Kidney epithelial cell (primary cell): ENCODE results near the gene PYROXD2. TPM values are rescaled to one million over a fixed set of nuclear protein-coding genes. Genes with fewer than 3 reads are reported as not detected.

ENCODE experiments used
- DNase-seq: peaks from one replicate; pipeline ENCODE4 v3.0.0-alpha.2; 2010; ENCODE audit warnings: low read depth
- H3K27me3 ChIP-seq: 2 replicates; pipeline ENCODE4 v1.6.0; 2011; ENCODE audit warnings: low read length; ENCODE audit not compliant: control insufficient read depth, insufficient read depth
- H3K36me3 ChIP-seq: 2 replicates; pipeline ENCODE4 v1.5.1; 2011; ENCODE audit warnings: low read length; ENCODE audit not compliant: control insufficient read depth, insufficient read depth
- H3K4me3 ChIP-seq: 2 replicates; pipeline ENCODE4 v1.5.1; 2011; ENCODE audit warnings: low read depth, mild to moderate bottlenecking, control low read depth, low read length
- CTCF ChIP-seq: IDR thresholded peaks from 2 replicates; pipeline ENCODE4 v1.5.1; 2011; ENCODE audit warnings: mild to moderate bottlenecking, moderate library complexity, low read length, control low read depth, inconsistent platforms; ENCODE audit not compliant: insufficient read depth, poor library complexity, severe bottlenecking
- total RNA-seq: library from RNA; depleted of rRNA; stranded (reverse); fragments of >200 nt; gene quantifications from 2 replicates; pipeline ENCODE4 v1.2.3, GENCODE V29; 2015

The PYROXD2 gene
- total RNA-seq, 1 donor from 2014 or later, result 5.8 TPM

- H3K27me3 ChIP-seq, result no peaks in the 10 kb centered on the region
- no peak for DNase-seq
- H3K36me3 ChIP-seq, result peaks cover 8% of the 10 kb centered on the region
- H3K4me3 ChIP-seq, result no peak overlapping the region
- TF ChIP-seq CTCF, result no peak
These were observed 18.4 kb upstream of the PYROXD2 start for GRCh38 chr10:98433371-98433770.

GRCh38 chr10:98432330-98432729, 17.3 kb upstream of the PYROXD2 start:
- no peak for DNase-seq

GRCh38 chr10:98431016-98431415, 16.0 kb upstream of the PYROXD2 start:
- DNase-seq, result no peak
- H3K36me3 ChIP-seq, result peaks cover 8% of the 10 kb centered on the region
- TF ChIP-seq CTCF, result no peak

More at GRCh38 chr10:98432330-98432729, 17.3 kb upstream of the PYROXD2 start:
- H3K4me3 ChIP-seq, result no peak overlapping the region
- no peaks in the 10 kb centered on the region for H3K27me3 ChIP-seq
- no peak for TF ChIP-seq CTCF
- H3K36me3 ChIP-seq, result peaks cover 8% of the 10 kb centered on the region

GRCh38 chr10:98430427-98430826, 15.4 kb upstream of the PYROXD2 start:
- Histone ChIP-seq H3K4me3 (no peak overlapping the region), H3K36me3 (peaks cover 8% of the 10 kb centered on the region), H3K27me3 (no peaks in the 10 kb centered on the region)
- TF ChIP-seq CTCF, result no peak
- DNase-seq, result no peak

More at GRCh38 chr10:98431016-98431415, 16.0 kb upstream of the PYROXD2 start:
- H3K4me3 ChIP-seq, result no peak overlapping the region
- H3K27me3 ChIP-seq, result no peaks in the 10 kb centered on the region

GRCh38 chr10:98429320-98430072, 14.5 kb upstream of the PYROXD2 start:
- Histone ChIP-seq H3K27me3 (no peaks in the 10 kb centered on the region), H3K4me3 (no peak overlapping the region), H3K36me3 (peaks cover 6% of the 10 kb centered on the region)
- DNase-seq, result no peak
- no peak for TF ChIP-seq CTCF
